Kidney glomerular epithelial cell (primary cell): Measurements from ENCODE around the gene IRAK3.

Experiments
- DNase-seq: peaks from one replicate; lab custom pipeline; 2025; lab: John Stamatoyannopoulos, UW

Gene IRAK3

GRCh38 chr12:66188584-66189485 is at the start of gene IRAK3:
IRAK3 (plus strand) TSS chr12:66189214; CDS start chr12:66189300, 86 bp downstream.
- no peak for DNase-seq

GRCh38 chr12:66139328-66139727 is 49.7 kb upstream of the IRAK3 start:
- DNase-seq = no peak

GRCh38 chr12:66140731-66141130 is 48.3 kb upstream of the IRAK3 start:
- DNase-seq = no peak

- no peak for DNase-seq
Observed at GRCh38 chr12:66141299-66141698, 47.7 kb upstream of the IRAK3 start.

GRCh38 chr12:66142826-66143225 is 46.2 kb upstream of the IRAK3 start:
- no peak for DNase-seq

- DNase-seq = no peak
Observed at GRCh38 chr12:66143868-66144267, 45.1 kb upstream of the IRAK3 start.

- peak; percentile 76 for DNase-seq
Observed at GRCh38 chr12:66144791-66145754, 43.9 kb upstream of the IRAK3 start.

GRCh38 chr12:66149702-66150398 is 39.2 kb upstream of the IRAK3 start:
- DNase-seq = no peak

- no peak for DNase-seq
Observed at GRCh38 chr12:66152732-66153131, 36.3 kb upstream of the IRAK3 start.

- DNase-seq = no peak
Observed at GRCh38 chr12:66154776-66155175, 34.2 kb upstream of the IRAK3 start.

- no peak for DNase-seq
Observed at GRCh38 chr12:66156654-66157053, 32.4 kb upstream of the IRAK3 start.

- DNase-seq = no peak
Observed at GRCh38 chr12:66159123-66159522, 29.9 kb upstream of the IRAK3 start.

GRCh38 chr12:66160704-66161103 is 28.3 kb upstream of the IRAK3 start:
- no peak for DNase-seq

- no peak for DNase-seq
Observed at GRCh38 chr12:66162701-66163100, 26.3 kb upstream of the IRAK3 start.

- DNase-seq = no peak
Observed at GRCh38 chr12:66163289-66163688, 25.7 kb upstream of the IRAK3 start.

GRCh38 chr12:66164349-66164821 is 24.6 kb upstream of the IRAK3 start:
- DNase-seq = no peak

- no peak for DNase-seq
Observed at GRCh38 chr12:66165141-66165540, 23.9 kb upstream of the IRAK3 start.

- no peak for DNase-seq
Observed at GRCh38 chr12:66166561-66166960, 22.5 kb upstream of the IRAK3 start.

GRCh38 chr12:66168410-66168809 is 20.6 kb upstream of the IRAK3 start:
- peak; percentile 5 for DNase-seq

- DNase-seq = peak; percentile 93
Observed at GRCh38 chr12:66169221-66170170, 19.5 kb upstream of the IRAK3 start, which contains the start of gene TMBIM4. TMBIM4 (minus strand) TSS chr12:66169996; CDS start chr12:66169951, 45 bp downstream.

- no peak for DNase-seq
Observed at GRCh38 chr12:66170606-66171005, 18.4 kb upstream of the IRAK3 start.
